Stimulated activated naive CD4-positive, alpha-beta T cell (primary cell): ENCODE data around the gene RALGDS.

Experiments used
- DNase-seq, 6 experiments: peaks; one replicate each; lab custom pipeline; 2025; lab: John Stamatoyannopoulos, UW

The RALGDS gene

DNA sequence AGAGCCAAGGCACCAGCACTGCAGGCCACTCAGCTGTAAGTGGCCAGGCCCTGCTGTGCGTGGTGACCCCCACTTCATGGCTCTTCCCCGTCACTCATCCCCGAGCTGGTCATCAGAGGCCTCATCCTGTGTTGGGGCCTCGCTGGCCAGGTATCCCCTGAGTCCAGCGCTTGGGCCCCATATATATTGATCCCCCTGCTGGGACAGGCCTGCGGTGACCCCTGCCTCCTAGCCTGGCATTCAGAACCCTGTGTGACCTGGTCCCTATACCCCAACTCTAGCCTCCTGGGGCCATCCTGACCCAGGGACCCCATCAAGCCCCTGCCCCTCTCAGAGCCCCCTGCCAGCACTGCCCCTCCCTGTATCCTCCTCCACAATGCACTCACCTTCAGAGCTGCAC is 30.0 kb upstream of the RALGDS start:
- no peak for DNase-seq

DNA sequence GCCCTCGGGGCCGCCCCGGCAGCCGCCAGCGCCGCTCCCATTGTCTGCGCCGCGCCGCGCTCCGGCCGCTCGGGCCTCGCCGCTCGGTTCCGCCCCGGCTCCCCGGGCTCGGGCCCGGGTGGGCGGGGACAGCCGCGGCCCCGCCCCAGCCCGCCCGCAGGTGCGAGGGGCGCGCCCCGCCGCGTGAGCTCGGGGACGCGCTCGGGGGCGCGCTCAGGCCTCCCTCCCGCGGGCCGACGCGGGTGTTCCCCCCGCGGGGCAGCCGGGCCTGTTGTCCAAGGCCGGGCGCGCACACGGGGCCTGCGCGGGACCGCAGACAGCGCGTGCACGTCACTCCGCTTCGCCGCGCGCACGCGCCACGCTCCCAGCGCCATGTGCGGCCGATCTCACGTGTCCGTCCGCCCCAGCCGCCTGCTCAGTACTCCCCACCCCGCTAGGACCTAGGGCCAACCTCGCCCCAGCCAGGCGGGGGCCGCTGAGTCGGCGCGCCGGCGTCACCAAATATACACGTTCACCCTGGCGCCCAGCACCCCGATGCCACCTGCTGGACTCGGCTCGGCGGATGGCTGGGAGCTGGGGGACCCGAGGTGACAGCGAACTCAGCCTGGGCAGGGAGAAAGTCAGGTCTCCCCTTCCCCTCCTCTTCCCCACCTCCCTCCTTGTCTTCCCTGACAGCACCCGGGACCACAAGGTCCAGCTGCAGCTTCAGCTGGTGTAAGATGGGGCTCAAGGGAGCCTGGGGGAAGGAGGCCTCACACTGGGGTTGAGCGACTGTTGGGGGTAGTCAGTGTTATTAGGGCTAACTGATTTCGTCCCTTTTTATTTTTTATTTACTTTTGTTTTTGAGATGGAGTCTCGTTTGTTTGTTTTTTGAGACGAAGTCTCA is 28.3 kb upstream of the RALGDS start:
- DNase-seq, result peak; percentile 56 to 75 (median 71)

- peak; percentile 40 to 72 (median 59) for DNase-seq
Observed at GRCh38 chr9:133148199-133149129, 27.4 kb upstream of the RALGDS start.

DNA sequence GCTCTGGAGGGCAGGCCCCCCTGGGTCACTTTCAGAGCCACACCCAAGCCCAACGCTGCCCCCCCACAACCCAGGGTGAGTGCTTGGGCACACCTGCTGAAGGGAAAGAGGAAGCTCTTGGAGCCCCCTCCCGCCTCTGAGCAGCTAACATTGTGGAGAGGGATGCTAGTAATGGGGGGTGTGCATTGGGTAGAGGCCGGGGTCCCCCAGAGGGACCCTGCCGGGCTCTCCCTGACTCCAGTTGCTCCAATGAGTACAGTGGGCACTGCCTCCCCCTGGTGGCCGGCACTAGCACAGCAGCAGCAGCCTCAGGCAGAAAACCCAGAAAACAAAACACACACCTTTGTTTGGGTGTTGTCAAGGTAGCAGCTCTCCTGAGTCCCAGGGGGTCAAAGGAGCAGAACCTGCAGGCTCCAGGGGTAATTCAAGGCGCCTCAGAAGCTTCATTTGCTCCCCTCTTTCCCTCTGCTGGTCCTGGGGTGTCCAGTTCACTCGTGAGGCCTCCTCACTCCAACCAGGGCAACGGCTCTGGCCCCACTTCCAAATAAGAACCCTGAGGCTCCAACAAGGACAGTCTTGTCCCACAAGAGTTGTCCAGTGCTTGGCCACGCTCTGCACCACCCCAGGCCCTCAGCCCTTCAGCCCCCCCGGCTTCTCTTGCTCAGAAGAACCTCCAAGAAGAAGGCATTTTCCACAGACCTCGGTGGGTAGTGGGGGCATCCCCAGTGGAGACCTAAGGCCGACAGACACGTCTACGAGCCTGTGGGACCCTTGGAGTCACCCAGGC is 26.6 kb upstream of the RALGDS start:
- peak; percentile 75 to 88 (median 80) for DNase-seq

- DNase-seq, result no peak
Observed at GRCh38 chr9:133146746-133147411, 25.8 kb upstream of the RALGDS start.

GRCh38 chr9:133144904-133145851 is 24.1 kb upstream of the RALGDS start:
- DNase-seq, result no peak

DNA sequence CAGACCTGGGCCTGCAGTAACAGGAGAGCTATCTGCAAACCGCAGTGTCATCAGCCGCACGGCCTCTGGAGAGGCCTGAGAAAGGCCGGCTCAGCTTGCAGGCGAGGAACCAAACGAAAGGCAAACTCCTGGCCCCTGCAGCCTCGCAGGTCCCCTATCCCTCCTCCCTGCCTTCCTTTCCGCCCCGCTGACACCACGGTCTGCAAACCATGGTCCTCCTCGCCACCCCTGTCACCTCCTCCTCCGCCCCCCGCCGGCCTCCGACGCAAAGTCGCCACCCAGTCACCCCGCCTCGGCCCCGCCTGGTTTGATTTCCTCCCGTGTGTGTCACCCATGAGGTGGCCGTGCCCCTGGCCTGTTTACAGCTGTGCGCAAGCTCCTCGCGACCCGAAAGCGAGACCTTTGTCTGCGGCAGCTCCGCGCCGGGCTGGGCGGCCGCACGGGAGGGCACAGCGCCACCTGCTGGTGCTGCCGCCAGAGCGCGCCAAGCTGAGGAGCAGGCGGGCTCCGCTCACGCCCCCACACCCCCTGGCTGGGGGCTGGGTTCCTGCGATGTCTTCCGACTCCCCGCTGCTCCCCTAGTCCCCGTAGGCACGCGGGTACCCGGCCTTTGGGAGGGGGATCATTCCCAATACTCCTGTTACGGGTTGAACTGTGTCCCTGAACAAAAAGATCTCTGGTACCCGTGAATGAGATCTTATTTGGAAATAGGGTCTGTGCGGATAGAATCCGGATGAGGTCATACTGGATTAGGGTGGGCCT is 23.3 kb upstream of the RALGDS start:
- DNase-seq, result peak; percentile 61 to 88 (median 80)

- no peak for DNase-seq
Observed at GRCh38 chr9:133143639-133144141, 22.6 kb upstream of the RALGDS start.

- DNase-seq, result peak in 1 of 6 experiments; percentile 11
Observed at GRCh38 chr9:133142684-133143622, 21.9 kb upstream of the RALGDS start.

GRCh38 chr9:133141833-133142595 is 21.0 kb upstream of the RALGDS start:
- DNase-seq, result peak; percentile 38 to 66 (median 49)

- DNase-seq, result no peak
Observed at GRCh38 chr9:133140606-133141005, 19.6 kb upstream of the RALGDS start.

DNA sequence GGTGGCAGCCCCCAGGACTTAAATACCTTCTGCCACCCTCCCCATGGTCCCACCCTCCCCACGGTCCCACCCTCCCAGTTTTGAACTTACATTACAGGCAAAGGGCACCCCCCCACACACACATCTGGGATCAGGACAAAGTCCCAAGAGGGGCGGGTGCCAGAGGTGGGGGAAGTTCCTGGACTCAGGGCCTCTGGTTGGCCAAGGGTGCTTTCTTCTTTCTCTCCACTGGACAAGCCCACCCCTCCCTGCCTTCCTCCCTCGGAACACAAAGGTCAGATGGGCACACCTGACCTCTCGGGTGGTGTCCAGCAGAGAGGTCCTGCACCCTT is 19.1 kb upstream of the RALGDS start:
- DNase-seq, result no peak

DNA sequence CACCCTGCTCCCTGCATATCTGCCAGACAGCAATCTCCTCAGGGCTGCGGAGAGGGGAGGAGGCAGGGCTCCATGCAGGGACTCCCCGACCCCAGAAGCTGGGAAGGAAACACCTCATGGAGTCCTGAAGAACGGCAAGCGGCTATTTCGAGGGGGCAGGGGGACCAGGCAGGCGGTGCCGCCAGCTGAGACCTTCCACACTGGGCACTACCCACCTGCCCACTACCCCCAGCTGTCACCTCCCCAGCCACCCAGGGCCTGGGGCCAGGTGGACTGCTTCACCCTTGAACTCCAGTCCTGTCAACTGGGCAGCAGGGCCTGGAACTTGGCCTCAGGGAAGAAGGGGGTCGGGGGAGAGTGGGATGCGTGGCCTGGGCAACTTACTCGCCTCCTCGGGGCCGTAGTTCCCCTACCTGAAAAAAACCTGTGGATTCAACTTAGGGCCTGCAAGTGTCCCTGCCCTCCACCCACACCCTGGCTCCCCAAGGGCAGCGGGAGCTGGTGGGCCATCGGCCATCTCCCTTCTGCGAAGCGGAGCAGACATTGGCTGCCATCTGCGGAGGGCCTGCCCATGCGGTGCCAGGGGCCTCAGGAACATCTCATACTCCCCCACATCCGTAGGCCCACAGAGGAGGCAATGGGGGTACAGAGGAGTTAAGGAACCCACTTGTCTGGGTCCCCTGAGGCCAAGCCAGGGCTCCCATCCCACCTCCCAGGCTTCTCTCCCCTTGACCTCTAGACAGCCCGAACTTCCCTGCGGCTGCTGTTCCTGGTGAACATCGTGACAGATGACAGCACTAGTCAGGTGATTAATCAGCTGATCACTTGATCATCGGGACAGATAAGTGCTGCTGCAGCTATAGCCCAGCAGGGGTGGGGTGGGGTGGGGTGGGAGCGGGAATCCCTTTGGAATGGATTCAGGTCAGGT is 18.5 kb upstream of the RALGDS start:
- DNase-seq, result no peak

DNA sequence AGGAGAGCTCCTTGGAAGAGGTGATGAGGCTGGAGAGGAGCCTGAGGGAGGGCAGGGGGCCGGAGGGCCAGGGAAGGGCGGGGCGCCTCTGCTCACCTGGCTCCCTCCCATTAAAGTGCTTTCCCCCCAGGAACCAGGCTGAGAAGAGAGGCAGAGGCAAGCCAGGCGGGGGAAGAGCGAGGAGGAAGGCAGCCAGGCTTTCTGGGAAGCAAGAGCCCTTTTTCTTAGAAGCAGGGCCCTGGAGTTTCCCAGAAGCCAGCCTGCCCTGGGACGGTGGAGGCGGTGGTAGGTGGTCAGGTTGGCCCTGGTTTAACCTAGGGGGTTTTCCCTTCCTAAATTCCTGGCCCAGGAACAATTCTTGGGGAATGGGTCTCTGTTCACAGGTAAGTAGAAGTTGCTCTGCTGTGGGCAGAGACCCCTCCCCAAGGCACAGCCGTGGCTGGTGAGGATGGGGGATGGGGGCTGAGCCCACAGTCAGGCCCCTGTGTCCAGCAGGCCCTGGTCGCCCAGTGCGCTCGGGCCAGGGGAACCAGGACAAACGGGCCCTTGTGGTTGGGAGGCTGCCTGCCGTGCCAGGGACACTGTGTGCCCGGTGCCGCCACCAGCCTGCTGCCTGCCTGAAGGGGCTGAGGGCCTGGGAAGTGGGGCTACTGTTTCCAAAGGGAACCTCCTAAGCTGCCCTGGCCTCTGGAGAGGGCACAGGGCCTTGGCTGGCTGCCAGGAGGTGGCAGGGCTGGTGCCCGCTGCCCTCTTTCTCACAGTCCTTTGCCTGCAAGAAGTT is 16.6 kb upstream of the RALGDS start:
- DNase-seq, result no peak

DNA sequence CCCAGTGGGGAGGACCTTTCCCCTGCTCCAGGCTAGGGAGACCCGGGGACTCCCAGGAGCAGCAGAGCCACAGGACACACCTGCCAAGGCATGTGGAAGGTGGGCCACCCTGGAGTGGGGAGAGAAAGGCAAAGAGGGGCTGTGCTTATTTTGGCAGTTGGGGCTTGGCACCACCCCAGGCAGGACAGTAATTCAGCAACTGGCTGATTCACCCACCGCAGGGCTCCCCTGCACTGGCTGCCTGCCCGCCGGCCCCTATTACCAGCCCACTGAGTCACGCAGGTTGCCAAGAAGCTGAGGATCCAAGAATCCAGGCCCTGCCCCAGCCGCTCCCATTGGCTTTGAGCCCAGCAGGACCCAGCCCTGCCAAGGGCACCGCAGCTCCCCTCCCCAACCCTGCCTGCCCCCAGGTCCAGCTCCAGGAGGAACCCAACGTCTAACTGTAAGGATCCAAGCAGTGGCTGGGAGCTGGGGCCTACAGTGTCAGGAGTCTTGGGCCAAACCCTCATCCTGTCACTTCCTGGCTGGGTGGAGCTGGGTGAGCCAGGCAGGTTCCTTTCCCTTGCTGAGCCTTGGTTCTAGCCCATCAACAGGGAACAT is 14.2 kb upstream of the RALGDS start:
- DNase-seq, result peak in 1 of 6 experiments; percentile 13
